H1 (cell line): ENCODE data around the gene IL1RAPL1. TPM values are rescaled to one million over a fixed set of nuclear protein-coding genes. Genes with fewer than 3 reads are reported as not detected.
A peak's percentile ranks its signal among the peaks of the same experiment; 100 is the strongest.

Experiments
- CTCF ChIA-PET: fragments of 300-600 bp; sonication (Branson Sonifier 250); formaldehyde crosslinking; loops from one replicate; lab custom pipeline; 2021; ENCODE audit not compliant: partially characterized antibody; lab: Charles Lee
- POLR2A ChIA-PET: fragments of 300-600 bp; sonication (Branson Sonifier 250); formaldehyde crosslinking; loops from one replicate; lab custom pipeline; 2021; ENCODE audit warnings: inconsistent platforms; ENCODE audit not compliant: partially characterized antibody; lab: Charles Lee
- DNase-seq, 2 experiments: peaks; one replicate each; pipeline versions ENCODE4 v3.0.0 to v3.0.0-alpha.2; 2010 to 2022; ENCODE audit warnings: low spot score in 2 of 2, low read depth in 1 of 2, mixed read lengths in 1 of 2
- FAIRE-seq: peaks from 2 replicates; lab custom pipeline; 2011; peaks lifted over from hg19 to GRCh38; lab: Jason Lieb, UNC
- H2AFZ ChIP-seq: 2 replicates; pipeline ENCODE4 v1.8.1; 2012; ENCODE audit warnings: low read length, inconsistent platforms
- H2AK5ac ChIP-seq: 2 replicates; pipeline ENCODE4 v1.6.1; 2013; ENCODE audit warnings: low read depth, low read length
- H2BK120ac ChIP-seq: replicated peaks from 2 replicates; pipeline ENCODE3; 2013; ENCODE audit warnings: low read depth, low read length, inconsistent platforms
- H2BK12ac ChIP-seq: 2 replicates; pipeline ENCODE4 v1.6.1; 2013; ENCODE audit warnings: low read depth, low read length
- H2BK15ac ChIP-seq: 2 replicates; pipeline ENCODE4 v1.6.1; 2013; ENCODE audit warnings: low read length
- H2BK20ac ChIP-seq: 2 replicates; pipeline ENCODE4 v1.6.1; 2013; ENCODE audit warnings: low read length
- H2BK5ac ChIP-seq: 2 replicates; pipeline ENCODE4 v1.6.1; 2013; ENCODE audit warnings: low read depth, low read length
- H3K14ac ChIP-seq: 2 replicates; pipeline ENCODE4 v1.6.1; 2013; ENCODE audit warnings: inconsistent platforms; ENCODE audit not compliant: insufficient read length
- H3K18ac ChIP-seq: 2 replicates; pipeline ENCODE4 v1.6.1; 2013; ENCODE audit warnings: low read length; ENCODE audit errors: extremely low read depth
- H3K23ac ChIP-seq: 2 replicates; pipeline ENCODE4 v1.6.1; 2013; ENCODE audit warnings: inconsistent platforms; ENCODE audit not compliant: insufficient read length
- H3K23me2 ChIP-seq: 2 replicates; pipeline ENCODE4 v1.6.1; 2013; ENCODE audit warnings: low read depth, low read length
- H3K27ac ChIP-seq: 2 replicates; pipeline ENCODE4 v1.6.1; 2011; ENCODE audit warnings: low read depth, low read length, inconsistent platforms
- H3K27me3 ChIP-seq, 4 experiments: replicated peaks in 1 of 4; 1 replicate in 1 of 4; 2 replicates in 3 of 4; pipeline versions ENCODE4 v1.6.1 to v1.8.1; 2011 to 2013; ENCODE audit warnings: low read length in 3 of 4, mild to moderate bottlenecking in 3 of 4, inconsistent platforms in 2 of 4, mixed read lengths in 2 of 4, moderate library complexity in 1 of 4; ENCODE audit not compliant: control insufficient read depth in 3 of 4, insufficient read depth in 3 of 4; ENCODE audit errors: extremely low read depth in 1 of 4
- H3K36me3 ChIP-seq, 4 experiments: 2 replicates each; pipeline versions ENCODE4 v1.6.1 to v1.8.1; 2011 to 2013; ENCODE audit warnings: mild to moderate bottlenecking in 4 of 4, low read length in 3 of 4, moderate library complexity in 2 of 4, control low read depth in 1 of 4, inconsistent platforms in 1 of 4; ENCODE audit not compliant: insufficient read depth in 4 of 4, control insufficient read depth in 2 of 4
- H3K4ac ChIP-seq: replicated peaks from 2 replicates; pipeline ENCODE3; 2013; ENCODE audit warnings: low read length, low read depth, mixed read lengths, inconsistent platforms; ENCODE audit not compliant: insufficient read length
- H3K4me1 ChIP-seq, 4 experiments: replicated peaks in 1 of 4; 1 replicate in 1 of 4; 2 replicates in 3 of 4; pipeline versions ENCODE4 v1.6.1 to v1.8.1; 2011 to 2013; ENCODE audit warnings: low read length in 3 of 4, inconsistent platforms in 2 of 4, mixed read lengths in 1 of 4; ENCODE audit not compliant: insufficient read depth in 4 of 4, control insufficient read depth in 3 of 4
- H3K4me2 ChIP-seq, 2 experiments: 2 replicates each; pipeline versions ENCODE4 v1.6.1 to v1.8.1; 2011 to 2013; ENCODE audit warnings: low read depth in 2 of 2, low read length in 2 of 2, control low read depth in 1 of 2, inconsistent platforms in 1 of 2, mild to moderate bottlenecking in 1 of 2; ENCODE audit not compliant: insufficient read depth in 1 of 2
- H3K4me3 ChIP-seq, 4 experiments: fragments of 200-600, 300-600 bp in 1 of 4; sonication (generic), shearing (Covaris generic), sonication (Bioruptor Twin) in 1 of 4; 2 replicates each; pipeline versions ENCODE4 v1.5.1 to v1.8.1; 2011 to 2016; ENCODE audit warnings: low read length in 4 of 4, low read depth in 3 of 4, control low read depth in 2 of 4, inconsistent platforms in 2 of 4, mild to moderate bottlenecking in 2 of 4, mixed read lengths in 1 of 4, moderate library complexity in 1 of 4; ENCODE audit not compliant: insufficient read depth in 2 of 4; ENCODE audit errors: extremely low read depth in 1 of 4
- H3K56ac ChIP-seq: replicated peaks from 2 replicates; pipeline ENCODE3; 2013; ENCODE audit warnings: low read depth, mild to moderate bottlenecking, mixed read lengths, low read length, inconsistent platforms; ENCODE audit not compliant: insufficient read length
- H3K79me1 ChIP-seq: 2 replicates; pipeline ENCODE4 v1.6.1; 2013; ENCODE audit warnings: low read depth, low read length, control low read depth
- H3K79me2 ChIP-seq, 2 experiments: 2 replicates each; pipeline versions ENCODE4 v1.6.1 to v1.8.1; 2012 to 2013; ENCODE audit warnings: low read length in 2 of 2, mild to moderate bottlenecking in 2 of 2, inconsistent platforms in 1 of 2; ENCODE audit not compliant: insufficient read depth in 2 of 2, control insufficient read depth in 1 of 2
- H3K9ac ChIP-seq, 4 experiments: replicated peaks in 1 of 4; 1 replicate in 1 of 4; 2 replicates in 3 of 4; pipeline versions ENCODE4 v1.6.1 to v1.8.1; 2011 to 2013; ENCODE audit warnings: low read depth in 3 of 4, low read length in 3 of 4, control low read depth in 2 of 4, mild to moderate bottlenecking in 2 of 4, moderate library complexity in 2 of 4, inconsistent platforms in 1 of 4; ENCODE audit errors: extremely low read depth in 1 of 4
- H3K9me3 ChIP-seq, 2 experiments: 2 replicates each; pipeline versions ENCODE4 v1.6.1 to v1.8.1; 2012 to 2013; ENCODE audit warnings: mild to moderate bottlenecking in 2 of 2, moderate library complexity in 2 of 2, control low read depth in 1 of 2, inconsistent platforms in 1 of 2, low read depth in 1 of 2, low read length in 1 of 2, mixed read lengths in 1 of 2; ENCODE audit not compliant: insufficient read depth in 2 of 2
- H4K20me1 ChIP-seq, 2 experiments: replicated peaks in 1 of 2; 2 replicates each; pipeline versions ENCODE3 to v1.8.1; 2011 to 2013; ENCODE audit warnings: inconsistent platforms in 2 of 2, low read length in 2 of 2, mild to moderate bottlenecking in 1 of 2; ENCODE audit not compliant: insufficient read depth in 2 of 2, control insufficient read depth in 1 of 2
- H4K5ac ChIP-seq: 2 replicates; pipeline ENCODE4 v1.6.1; 2013; ENCODE audit warnings: low read length, low read depth, mixed read lengths, inconsistent platforms; ENCODE audit not compliant: insufficient read length
- H4K8ac ChIP-seq: 2 replicates; pipeline ENCODE4 v1.8.0; 2013; ENCODE audit warnings: mild to moderate bottlenecking, moderate library complexity, low read length, inconsistent platforms; ENCODE audit not compliant: insufficient read depth; ENCODE audit errors: extremely low read depth
- H4K91ac ChIP-seq: replicated peaks from 2 replicates; pipeline ENCODE3; 2013; ENCODE audit warnings: low read length, mixed read lengths, inconsistent platforms; ENCODE audit not compliant: insufficient read length
- ATF2 ChIP-seq: IDR thresholded peaks from 2 replicates; pipeline ENCODE4 v1.6.1; 2012; ENCODE audit warnings: low read length, inconsistent platforms
- ATF3 ChIP-seq: IDR thresholded peaks from 2 replicates; pipeline ENCODE4 v1.6.1; 2011; ENCODE audit warnings: low read depth, mild to moderate bottlenecking, low read length; ENCODE audit not compliant: insufficient read depth
- CBX8 ChIP-seq: fragments of 300-800, 300-1000 bp; sonication (generic); IDR thresholded peaks from 2 replicates; pipeline ENCODE4 v1.7.1; 2016; ENCODE audit warnings: low read depth, low read length, borderline replicate concordance
- NANOG ChIP-seq: IDR thresholded peaks from 2 replicates; pipeline ENCODE4 v1.6.1; 2011; ENCODE audit warnings: low read length, low read depth, mild to moderate bottlenecking, inconsistent platforms; ENCODE audit not compliant: insufficient read depth, poor library complexity, severe bottlenecking
- RAD21 ChIP-seq, 2 experiments: IDR thresholded peaks in 1 of 2; conservative IDR thresholded peaks in 1 of 2; 2 replicates each; pipeline ENCODE4 v1.6.1; 2011; ENCODE audit warnings: low read depth in 2 of 2, low read length in 2 of 2, improper control_type of control experiment in 1 of 2, inconsistent platforms in 1 of 2, mild to moderate bottlenecking in 1 of 2, moderate library complexity in 1 of 2
- RBBP5 ChIP-seq: IDR thresholded peaks from 2 replicates; pipeline ENCODE4 v1.7.1; 2012; ENCODE audit warnings: low read depth, mild to moderate bottlenecking, inconsistent platforms, low read length, moderate library complexity, borderline replicate concordance
- RNF2 ChIP-seq: fragments of 200-900, 300-1000 bp; sonication (generic); IDR thresholded peaks from 2 replicates; pipeline ENCODE4 v1.7.1; 2016; ENCODE audit warnings: borderline replicate concordance, low read depth, mild to moderate bottlenecking, antibody characterized with exemption, low read length; ENCODE audit not compliant: poor library complexity, severe bottlenecking; ENCODE audit errors: missing control alignments
- SIX5 ChIP-seq: IDR thresholded peaks from 2 replicates; pipeline ENCODE4 v1.6.1; 2011; ENCODE audit warnings: mild to moderate bottlenecking, low read depth, low read length
- SRF ChIP-seq: IDR thresholded peaks from 2 replicates; pipeline ENCODE4 v1.6.1; 2011; ENCODE audit warnings: mild to moderate bottlenecking, low read depth, low read length, moderate library complexity
- WGBS, 2 experiments: shearing (Covaris generic) in 1 of 2; methylation state at CpG; one replicate each; pipeline versions ENCODE4 v1.1.6 to v1.1.7; 2013 to 2015; ENCODE audit warnings: low lambda C conversion rate in 2 of 2, mixed read lengths in 2 of 2, inconsistent platforms in 1 of 2, low coverage in 1 of 2, missing lambda C conversion rate in 1 of 2; ENCODE audit not compliant: insufficient replicate concordance in 2 of 2, insufficient coverage in 1 of 2, insufficient read length in 1 of 2; ENCODE audit errors: extremely low coverage in 1 of 2, missing lambda C conversion rate in 1 of 2; 5-methylcytosine and 5-hydroxymethylcytosine counted together
- polyA plus RNA-seq, 7 experiments: library from polyadenylated mRNA; depleted of rRNA in 3 of 7; stranded (reverse) in 5 of 7; unstranded in 2 of 7; fragments of >200 nt in 5 of 7; fragments of 200-250 nt in 2 of 7; gene quantifications; 1 replicate in 5 of 7; 2 replicates in 1 of 7; 4 replicates in 1 of 7; pipeline versions ENCODE4 v1.2.1 to v1.2.3, GENCODE V29; 2011 to 2013; ENCODE audit warnings: missing spikeins in 2 of 7, mixed read lengths in 2 of 7
- total RNA-seq: library from RNA; stranded (reverse); fragmentation: NEBNext Ultra II Directional; extraction: Animal tissue kit (Norgen Biotek cat#: 25700); gene quantifications from 2 replicates; pipeline ENCODE4 v1.2.1, GENCODE V29; 2021

The IL1RAPL1 gene
- total and polyA plus RNA-seq, 2 of the 8 experiments (the other 6 are each of a cell fraction or from before 2014, with no cell fraction given) = 0.11 to 0.35 TPM

GRCh38 chrX:29627833-29628232, 1040.6 kb downstream of the IL1RAPL1 start:
- H3K4ac ChIP-seq = no peak overlapping the region
- no peaks in the 10 kb centered on the region for H3K23me2 ChIP-seq
- no peak overlapping the region for H2BK15ac ChIP-seq
- WGBS, 2 experiments = 100% methylated on average over 1 of the region's 1 CpG; no CpG with 5 or more reads in 1 of the 2 experiments
- H2AFZ ChIP-seq = no peak overlapping the region
- no peak overlapping the region for H4K91ac ChIP-seq
- FAIRE-seq = peak; percentile 57
- H2BK20ac ChIP-seq = no peak overlapping the region
- no peak overlapping the region for H3K9ac ChIP-seq
- no peak overlapping the region for H3K56ac ChIP-seq
- no peak for TF ChIP-seq RBBP5
- TF ChIP-seq ATF3 = no peak
- TF ChIP-seq RNF2 = no peak
- TF ChIP-seq SIX5 = no peak
- no peak for TF ChIP-seq CBX8
- no peak for TF ChIP-seq RAD21 (IDR thresholded peaks at IDR 0.05 in 1 of 2, conservative IDR thresholded peaks at IDR 0.05 in 1 of 2; ENCODE audit: low read depth in 2 of 2, low read length in 2 of 2)
- no peak for TF ChIP-seq SRF
- no peak for TF ChIP-seq NANOG
- TF ChIP-seq ATF2 = no peak
- no peak overlapping the region for H3K27ac ChIP-seq
- H3K23ac ChIP-seq = no peak overlapping the region
- no peaks in the 10 kb centered on the region for H4K20me1 ChIP-seq
- POLR2A ChIA-PET = no interaction called here
- no peaks in the 10 kb centered on the region for H3K4me1 ChIP-seq
- no peak overlapping the region for H4K5ac ChIP-seq
- H2BK120ac ChIP-seq = no peak overlapping the region
- H3K4me3 ChIP-seq = no peak overlapping the region
- no peaks in the 10 kb centered on the region for H3K27me3 ChIP-seq
- CTCF ChIA-PET = no interaction called here
- H3K9me3 ChIP-seq = no peaks in the 10 kb centered on the region
- no peak overlapping the region for H2BK12ac ChIP-seq
- no peaks in the 10 kb centered on the region for H3K79me2 ChIP-seq
- no peaks in the 10 kb centered on the region for H3K79me1 ChIP-seq
- no peak overlapping the region for H3K14ac ChIP-seq
- H3K18ac ChIP-seq = no peak overlapping the region
- no peaks in the 10 kb centered on the region for H3K36me3 ChIP-seq
- H2AK5ac ChIP-seq = no peak overlapping the region
- H2BK5ac ChIP-seq = no peak overlapping the region
- H4K8ac ChIP-seq = no peak overlapping the region
- no peak overlapping the region for H3K4me2 ChIP-seq
- DNase-seq = no peak
